Activated naive CD4-positive, alpha-beta T cell treated with anti-CD3 and anti-CD28 coated beads, Interleukin-2, amount 50 U/mL, for 16 hours (primary cell): Measurements from ENCODE around the gene PTH2R.
"Not testable (repeated sequence)": the region's sequence is repeated elsewhere in the genome, so short reads cannot be mapped to it uniquely, and the experiment has no call there.

Experiments used
- DNase-seq: peaks from one replicate; pipeline ENCODE4 v3.0.0-alpha.2; 2020

The PTH2R gene

GRCh38 chr2:208488686-208489564 is 82.3 kb downstream of the PTH2R start:
- no peak for DNase-seq

GRCh38 chr2:208489687-208490086 is 83.1 kb downstream of the PTH2R start:
- DNase-seq: no peak

GRCh38 chr2:208490492-208490891 is 83.9 kb downstream of the PTH2R start:
- DNase-seq: no peak

- DNase-seq: no peak
Observed at GRCh38 chr2:208491641-208492040, 85.0 kb downstream of the PTH2R start.

GRCh38 chr2:208492069-208492468 is 85.5 kb downstream of the PTH2R start:
- no peak for DNase-seq

- no peak for DNase-seq
Observed at GRCh38 chr2:208493186-208493585, 86.6 kb downstream of the PTH2R start.

- no peak for DNase-seq
Observed at GRCh38 chr2:208496129-208496528, 89.5 kb downstream of the PTH2R start.

- DNase-seq: no peak
Observed at GRCh38 chr2:208501206-208501605, 94.6 kb downstream of the PTH2R start.

- no peak for DNase-seq
Observed at GRCh38 chr2:208502288-208502687, 95.7 kb downstream of the PTH2R start.

GRCh38 chr2:208505365-208505764 is 98.8 kb downstream of the PTH2R start:
- not testable (repeated sequence) for DNase-seq

GRCh38 chr2:208509586-208509985 is 103.0 kb downstream of the PTH2R start:
- no peak for DNase-seq

GRCh38 chr2:208511016-208511415 is 104.4 kb downstream of the PTH2R start:
- DNase-seq: no peak

- no peak for DNase-seq
Observed at GRCh38 chr2:208511573-208511972, 105.0 kb downstream of the PTH2R start.

- DNase-seq: no peak
Observed at GRCh38 chr2:208515099-208515498, 108.5 kb downstream of the PTH2R start.

GRCh38 chr2:208523069-208523468 is 116.5 kb downstream of the PTH2R start:
- DNase-seq: not testable (repeated sequence)

- not testable (repeated sequence) for DNase-seq
Observed at GRCh38 chr2:208525165-208525564, 118.6 kb downstream of the PTH2R start.

GRCh38 chr2:208529796-208530195 is 123.2 kb downstream of the PTH2R start:
- no peak for DNase-seq

- no peak for DNase-seq
Observed at GRCh38 chr2:208531361-208531760, 124.8 kb downstream of the PTH2R start.

- DNase-seq: not testable (repeated sequence)
Observed at GRCh38 chr2:208535578-208535977, 129.0 kb downstream of the PTH2R start.

GRCh38 chr2:208541461-208541988 is 134.9 kb downstream of the PTH2R start:
- no peak for DNase-seq

GRCh38 chr2:208541989-208542464 is 135.4 kb downstream of the PTH2R start:
- no peak for DNase-seq

GRCh38 chr2:208542465-208543041 is 136.0 kb downstream of the PTH2R start:
- DNase-seq: no peak
